Astrocyte (in vitro differentiated cells and primary cell): Measurements from ENCODE around the gene NTM. TPM values are rescaled to one million over a fixed set of nuclear protein-coding genes. Genes with fewer than 3 reads are reported as not detected.
A peak's percentile ranks its signal among the peaks of the same experiment; 100 is the strongest.

Experiments
- DNase-seq: peaks from one replicate; pipeline ENCODE4 v3.0.0-alpha.2; 2010; ENCODE audit warnings: low read depth
- FAIRE-seq: peaks from 2 replicates; lab custom pipeline; 2011; peaks lifted over from hg19 to GRCh38; lab: Jason Lieb, UNC
- H2AFZ ChIP-seq: 2 replicates; pipeline ENCODE4 v1.6.0; 2012; ENCODE audit warnings: low read depth, low read length, inconsistent platforms
- H3K27ac ChIP-seq: 2 replicates; pipeline ENCODE4 v1.5.1; 2011; ENCODE audit warnings: low read depth, low read length, inconsistent platforms
- H3K27me3 ChIP-seq: 2 replicates; pipeline ENCODE4 v1.6.0; 2011; ENCODE audit warnings: low read length, inconsistent platforms; ENCODE audit not compliant: insufficient read depth
- H3K36me3 ChIP-seq: 2 replicates; pipeline ENCODE4 v1.5.1; 2011; ENCODE audit warnings: low read length, inconsistent platforms; ENCODE audit not compliant: insufficient read depth
- H3K4me1 ChIP-seq: 2 replicates; pipeline ENCODE4 v1.5.1; 2011; ENCODE audit warnings: low read length, inconsistent platforms; ENCODE audit not compliant: insufficient read depth
- H3K4me2 ChIP-seq: 2 replicates; pipeline ENCODE4 v1.6.0; 2012; ENCODE audit warnings: low read length, inconsistent platforms
- H3K4me3 ChIP-seq: 2 replicates; pipeline ENCODE4 v1.5.1; 2011; ENCODE audit warnings: low read depth, mild to moderate bottlenecking, low read length, inconsistent platforms; ENCODE audit not compliant: insufficient read depth
- H3K79me2 ChIP-seq: 2 replicates; pipeline ENCODE4 v1.6.0; 2012; ENCODE audit warnings: mild to moderate bottlenecking, low read length, inconsistent platforms; ENCODE audit not compliant: insufficient read depth
- H3K9ac ChIP-seq: 2 replicates; pipeline ENCODE4 v1.6.0; 2012; ENCODE audit warnings: mild to moderate bottlenecking, low read length, inconsistent platforms
- H3K9me3 ChIP-seq: 2 replicates; pipeline ENCODE4 v1.5.1; 2012; ENCODE audit warnings: low read depth, mild to moderate bottlenecking, low read length, inconsistent platforms; ENCODE audit not compliant: insufficient read depth
- H4K20me1 ChIP-seq: 2 replicates; pipeline ENCODE4 v1.6.0; 2012; ENCODE audit warnings: low read length, inconsistent platforms; ENCODE audit not compliant: insufficient read depth
- H3K27ac Mint-ChIP-seq: one replicate; pipeline ENCODE4 v1.8.0; 2021; ENCODE audit warnings: mild to moderate bottlenecking, mixed read lengths; ENCODE audit not compliant: unreplicated experiment
- H3K27me3 Mint-ChIP-seq: one replicate; pipeline ENCODE4 v1.8.0; 2021; ENCODE audit warnings: low read depth, mixed read lengths; ENCODE audit not compliant: unreplicated experiment
- H3K36me3 Mint-ChIP-seq: one replicate; pipeline ENCODE4 v1.8.0; 2021; ENCODE audit warnings: low read depth, mixed read lengths; ENCODE audit not compliant: unreplicated experiment
- H3K4me1 Mint-ChIP-seq: one replicate; pipeline ENCODE4 v1.8.0; 2021; ENCODE audit warnings: low read depth, mixed read lengths; ENCODE audit not compliant: unreplicated experiment
- H3K4me3 Mint-ChIP-seq: one replicate; pipeline ENCODE4 v1.8.0; 2021; ENCODE audit warnings: mild to moderate bottlenecking, moderate library complexity, mixed read lengths; ENCODE audit not compliant: unreplicated experiment
- H3K9me3 Mint-ChIP-seq: one replicate; pipeline ENCODE4 v1.8.0; 2021; ENCODE audit warnings: mild to moderate bottlenecking, mixed read lengths; ENCODE audit not compliant: unreplicated experiment
- CTCF ChIP-seq: IDR thresholded peaks from 2 replicates; pipeline ENCODE4 v1.5.1; 2011; ENCODE audit warnings: low read depth, mild to moderate bottlenecking, inconsistent platforms, low read length, moderate library complexity; ENCODE audit not compliant: insufficient read depth
- EZH2 ChIP-seq: IDR thresholded peaks from 2 replicates; pipeline ENCODE4 v1.6.1; 2012; ENCODE audit warnings: mild to moderate bottlenecking, low read length, inconsistent platforms; ENCODE audit not compliant: insufficient read depth
- total RNA-seq: library from RNA; stranded (reverse); gene quantifications from 2 replicates; pipeline ENCODE4 v1.2.1, GENCODE V29; 2021

The NTM gene
- total RNA-seq, 1 donor from 2014 or later = 98.2 TPM

- no peaks in the 10 kb centered on the region for H3K27me3 Mint-ChIP-seq
- H3K79me2 ChIP-seq = no peaks in the 10 kb centered on the region
- H3K27ac Mint-ChIP-seq = peak overlapping the region; percentile 82
- H3K4me1 ChIP-seq = peaks cover 43% of the 10 kb centered on the region
- no peak overlapping the region for H3K4me3 Mint-ChIP-seq
- peak; percentile 41 for FAIRE-seq
- H3K9me3 Mint-ChIP-seq = peaks cover 2% of the 10 kb centered on the region
- no peak overlapping the region for H3K27ac ChIP-seq
- H3K36me3 ChIP-seq = no peaks in the 10 kb centered on the region
- no peak for DNase-seq
- H4K20me1 ChIP-seq = no peaks in the 10 kb centered on the region
- H3K9me3 ChIP-seq = no peaks in the 10 kb centered on the region
- peaks cover 76% of the 10 kb centered on the region for H3K4me1 Mint-ChIP-seq
- no peak overlapping the region for H3K4me2 ChIP-seq
- no peak overlapping the region for H3K4me3 ChIP-seq
- H3K36me3 Mint-ChIP-seq = peaks cover 3% of the 10 kb centered on the region
- no peaks in the 10 kb centered on the region for H3K27me3 ChIP-seq
- H2AFZ ChIP-seq = no peak overlapping the region
- no peak for TF ChIP-seq EZH2
- TF ChIP-seq CTCF = no peak
- H3K9ac ChIP-seq = no peak overlapping the region
These were observed 293.2 kb downstream of the NTM start for GRCh38 chr11:131663405-131664200.

DNA sequence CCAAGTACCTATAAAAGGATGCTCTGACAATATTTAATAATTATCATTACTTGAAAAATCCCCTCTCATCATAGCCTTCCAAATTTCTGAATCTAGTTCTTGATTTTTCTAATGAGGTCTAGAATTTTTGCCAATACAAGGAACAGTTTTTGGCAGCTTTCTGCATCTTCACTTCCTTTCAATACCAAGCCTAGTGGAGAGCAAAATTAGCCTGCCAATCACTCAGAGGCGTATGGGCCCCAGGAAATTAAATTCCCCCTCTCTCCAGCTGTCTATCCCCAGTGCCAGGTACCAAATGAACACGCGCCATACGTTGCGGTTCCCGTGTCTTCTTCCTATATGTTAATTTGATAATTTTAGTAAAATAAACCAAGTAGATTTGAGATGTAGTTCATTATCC is 293.9 kb downstream of the NTM start:
- DNase-seq (no peak), FAIRE-seq (no peak)
- H3K27me3 Mint-ChIP-seq = no peaks in the 10 kb centered on the region
- H2AFZ ChIP-seq = no peak overlapping the region
- no peak overlapping the region for H3K4me3 ChIP-seq
- H3K79me2 ChIP-seq = no peaks in the 10 kb centered on the region
- H3K4me2 ChIP-seq = no peak overlapping the region
- no peak overlapping the region for H3K9ac ChIP-seq
- no peak overlapping the region for H3K27ac ChIP-seq
- no peaks in the 10 kb centered on the region for H3K9me3 ChIP-seq
- H3K4me3 Mint-ChIP-seq = no peak overlapping the region
- no peaks in the 10 kb centered on the region for H3K36me3 ChIP-seq
- H3K27ac Mint-ChIP-seq = peak overlapping the region; percentile 64
- H3K4me1 ChIP-seq = peaks cover 44% of the 10 kb centered on the region
- H3K9me3 Mint-ChIP-seq = peaks cover 2% of the 10 kb centered on the region
- no peaks in the 10 kb centered on the region for H4K20me1 ChIP-seq
- H3K4me1 Mint-ChIP-seq = peaks cover 76% of the 10 kb centered on the region
- H3K36me3 Mint-ChIP-seq = peaks cover 3% of the 10 kb centered on the region
- TF ChIP-seq CTCF = no peak
- no peak for TF ChIP-seq EZH2
- no peaks in the 10 kb centered on the region for H3K27me3 ChIP-seq

DNA sequence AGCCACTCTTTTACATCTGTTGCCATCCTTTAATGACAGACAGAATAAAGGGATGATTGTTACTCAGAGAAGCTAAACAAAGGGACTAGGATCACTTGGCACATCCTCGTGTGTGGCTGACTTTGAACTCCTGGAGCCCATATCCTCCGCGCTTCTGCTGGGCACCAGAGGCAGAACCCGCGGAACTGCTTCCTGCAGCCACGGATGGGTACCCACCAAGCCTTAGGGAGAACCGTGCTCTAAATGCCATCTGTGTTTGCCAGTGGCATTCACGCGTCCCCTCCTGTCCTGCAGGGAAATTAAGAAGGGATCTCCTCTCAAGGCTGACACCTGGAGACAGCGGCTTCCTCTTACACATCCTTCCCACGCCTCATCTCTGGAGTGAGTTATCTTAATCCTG is 294.4 kb downstream of the NTM start:
- Histone ChIP-seq H3K9me3 (no peaks in the 10 kb centered on the region), H3K27me3 (no peaks in the 10 kb centered on the region), H2AFZ (no peak overlapping the region), H3K9ac (no peak overlapping the region), H4K20me1 (no peaks in the 10 kb centered on the region), H3K4me3 (no peak overlapping the region), H3K4me2 (no peak overlapping the region), H3K27ac (no peak overlapping the region), H3K4me1 (peaks cover 47% of the 10 kb centered on the region), H3K79me2 (no peaks in the 10 kb centered on the region), H3K36me3 (no peaks in the 10 kb centered on the region)
- peaks cover 74% of the 10 kb centered on the region for H3K4me1 Mint-ChIP-seq
- no peak overlapping the region for H3K4me3 Mint-ChIP-seq
- no peak overlapping the region for H3K27ac Mint-ChIP-seq
- H3K36me3 Mint-ChIP-seq = peaks cover 3% of the 10 kb centered on the region
- DNase-seq (no peak), FAIRE-seq (no peak)
- no peaks in the 10 kb centered on the region for H3K27me3 Mint-ChIP-seq
- TF ChIP-seq CTCF = no peak
- no peak for TF ChIP-seq EZH2
- peaks cover 2% of the 10 kb centered on the region for H3K9me3 Mint-ChIP-seq
